Thymus (tissue), 11 donors: ENCODE measurements around the gene HEMGN. TPM values are rescaled to one million over a fixed set of nuclear protein-coding genes. Genes with fewer than 3 reads are reported as not detected.
A peak's percentile ranks its signal among the peaks of the same experiment; 100 is the strongest.
"Not testable (repeated sequence)": the region's sequence is repeated elsewhere in the genome, so short reads cannot be mapped to it uniquely, and the experiment has no call there.

Experiments
- DNase-seq, 9 donors: peaks; one replicate each; pipeline ENCODE4 v3.0.0-alpha.2; 2013; ENCODE audit warnings: low spot score in 9 of 9, low read depth in 6 of 9, missing footprints in 1 of 9
- H3K27ac ChIP-seq, 2 donors: one replicate each; pipeline ENCODE4 v1.5.1; 2013; ENCODE audit warnings: control low read depth in 1 of 2, low read depth in 1 of 2, low read length in 1 of 2, mild to moderate bottlenecking in 1 of 2, moderate library complexity in 1 of 2
- H3K27me3 ChIP-seq, 2 donors: one replicate each; pipeline ENCODE4 v1.5.1; 2013; ENCODE audit warnings: low read length in 1 of 2; ENCODE audit not compliant: control insufficient read depth in 2 of 2, insufficient read depth in 1 of 2
- H3K36me3 ChIP-seq, 2 donors: one replicate each; pipeline ENCODE4 v1.5.1; 2013; ENCODE audit warnings: low read length in 1 of 2, mild to moderate bottlenecking in 1 of 2, moderate library complexity in 1 of 2; ENCODE audit not compliant: control insufficient read depth in 2 of 2, insufficient read depth in 2 of 2
- H3K4me1 ChIP-seq, 2 donors: one replicate each; pipeline ENCODE4 v1.5.1; 2013; ENCODE audit warnings: low read length in 2 of 2; ENCODE audit not compliant: control insufficient read depth in 2 of 2, insufficient read depth in 2 of 2
- H3K4me3 ChIP-seq, 2 donors: one replicate each; pipeline ENCODE4 v1.5.1; 2013; ENCODE audit warnings: low read length in 2 of 2, control low read depth in 1 of 2, mild to moderate bottlenecking in 1 of 2
- H3K9me3 ChIP-seq, 2 donors: one replicate each; pipeline ENCODE4 v1.5.1; 2013; ENCODE audit warnings: low read length in 1 of 2, mild to moderate bottlenecking in 1 of 2; ENCODE audit not compliant: control insufficient read depth in 2 of 2, insufficient read depth in 1 of 2
- WGBS: extraction: QIAGEN DNeasy Blood & Tissue Kit; methylation state at CpG from one replicate; pipeline ENCODE4 v1.1.7; 2013; 5-methylcytosine and 5-hydroxymethylcytosine counted together
- polyA plus RNA-seq: library from polyadenylated mRNA; stranded (reverse); fragments of 200-250 nt; gene quantifications from one replicate; pipeline ENCODE4 v1.2.3, GENCODE V29; 2013
- total RNA-seq: library from RNA; stranded (reverse); fragments of 120-200 nt; gene quantifications from one replicate; pipeline ENCODE4 v1.2.4, GENCODE V29; 2013
- donor health status: healthy.

HEMGN gene
- total and polyA plus RNA-seq, 2 donors, result 4.1 to 16.9 TPM

GRCh38 chr9:97959585-97959984 is 21.6 kb upstream of the HEMGN start:
- Histone ChIP-seq H3K4me3 (no peak overlapping the region), H3K36me3 (no peaks in the 10 kb centered on the region), H3K27ac (no peak overlapping the region), H3K27me3 (no peaks in the 10 kb centered on the region), H3K4me1 (peaks cover 5 to 8% of the 10 kb centered on the region in 2 donors), H3K9me3 (no peaks in the 10 kb centered on the region)
- no peak for DNase-seq

GRCh38 chr9:97958812-97959511 is 21.0 kb upstream of the HEMGN start:
- H3K4me3 ChIP-seq, result no peak overlapping the region
- WGBS, result 93% methylated on average over 5 of the region's 5 CpGs
- no peaks in the 10 kb centered on the region for H3K27me3 ChIP-seq
- H3K36me3 ChIP-seq, result no peaks in the 10 kb centered on the region
- H3K4me1 ChIP-seq, result peaks cover 5 to 10% of the 10 kb centered on the region in 2 donors
- H3K9me3 ChIP-seq, result no peaks in the 10 kb centered on the region
- no peak for DNase-seq
- no peak overlapping the region for H3K27ac ChIP-seq

- Histone ChIP-seq H3K36me3 (no peaks in the 10 kb centered on the region), H3K9me3 (no peaks in the 10 kb centered on the region), H3K4me3 (no peak overlapping the region), H3K4me1 (peaks cover 5 to 10% of the 10 kb centered on the region in 2 donors), H3K27me3 (no peaks in the 10 kb centered on the region), H3K27ac (no peak overlapping the region)
- no peak for DNase-seq
Measured at GRCh38 chr9:97956331-97956730, 18.4 kb upstream of the HEMGN start.

- Histone ChIP-seq H3K4me1 (peaks cover 5 to 10% of the 10 kb centered on the region in 2 donors), H3K4me3 (peak overlapping the region in 1 of 2 donors; percentile 6), H3K27me3 (no peaks in the 10 kb centered on the region), H3K36me3 (no peaks in the 10 kb centered on the region), H3K27ac (peak overlapping the region; percentile 54 to 57), H3K9me3 (peaks cover 0 to 6% of the 10 kb centered on the region in 2 donors)
- DNase-seq, result peak in 3 of 9 donors; percentile 64 to 83 (median 66)
Measured at GRCh38 chr9:97954550-97954989, 16.6 kb upstream of the HEMGN start.

GRCh38 chr9:97950873-97951272 is 12.9 kb upstream of the HEMGN start:
- H3K27me3 ChIP-seq, H3K36me3 ChIP-seq, H3K27ac ChIP-seq, H3K4me1 ChIP-seq, H3K4me3 ChIP-seq, H3K9me3 ChIP-seq, DNase-seq: not testable (repeated sequence)
- 97% methylated on average over 5 of the region's 5 CpGs for WGBS

GRCh38 chr9:97947094-97947493 is 9.1 kb upstream of the HEMGN start:
- not testable (repeated sequence) for H3K27ac ChIP-seq, H3K27me3 ChIP-seq, DNase-seq, H3K4me1 ChIP-seq, H3K9me3 ChIP-seq, H3K4me3 ChIP-seq, H3K36me3 ChIP-seq
- WGBS, result 81% methylated on average over 2 of the region's 2 CpGs

GRCh38 chr9:97945470-97945869 is 7.5 kb upstream of the HEMGN start:
- not testable (repeated sequence) for H3K27me3 ChIP-seq, DNase-seq, H3K9me3 ChIP-seq, H3K4me3 ChIP-seq, H3K4me1 ChIP-seq, H3K36me3 ChIP-seq, H3K27ac ChIP-seq
- 96% methylated on average over 2 of the region's 2 CpGs for WGBS

- 94% methylated on average over 3 of the region's 3 CpGs for WGBS
Measured at GRCh38 chr9:97944612-97945011, 6.6 kb upstream of the HEMGN start.

GRCh38 chr9:97943308-97943855 is 5.4 kb upstream of the HEMGN start:
- no peaks in the 10 kb centered on the region for H3K27me3 ChIP-seq

More at GRCh38 chr9:97944612-97945011, 6.6 kb upstream of the HEMGN start:
- DNase-seq, result no peak
- H3K27me3 ChIP-seq, result no peaks in the 10 kb centered on the region
- H3K9me3 ChIP-seq, result no peaks in the 10 kb centered on the region
- H3K4me3 ChIP-seq, result no peak overlapping the region
- no peaks in the 10 kb centered on the region for H3K36me3 ChIP-seq
- no peaks in the 10 kb centered on the region for H3K4me1 ChIP-seq
- H3K27ac ChIP-seq, result no peak overlapping the region

More at GRCh38 chr9:97943308-97943855, 5.4 kb upstream of the HEMGN start:
- no peak for DNase-seq
- Histone ChIP-seq H3K4me3 (no peak overlapping the region), H3K4me1 (peaks cover under 1 to 1% of the 10 kb centered on the region in 2 donors), H3K9me3 (no peaks in the 10 kb centered on the region), H3K36me3 (no peaks in the 10 kb centered on the region), H3K27ac (no peak overlapping the region)
